HFF-Myc (cell line): ENCODE measurements around the gene CPNE4.

ENCODE experiments used
- DNase-seq: peaks from one replicate; pipeline ENCODE4 v3.0.0-alpha.2; 2011; ENCODE audit warnings: low read depth; ENCODE audit errors: extremely low read depth
- H3K4me3 ChIP-seq: replicated peaks from 2 replicates; pipeline ENCODE4 v1.5.1; 2011; ENCODE audit warnings: low read depth, mild to moderate bottlenecking, control low read depth, low read length
- CTCF ChIP-seq: IDR thresholded peaks from 2 replicates; pipeline ENCODE4 v1.5.1; 2012; ENCODE audit warnings: mild to moderate bottlenecking, low read depth, low read length, control low read depth; ENCODE audit errors: missing control alignments

The CPNE4 gene

GRCh38 chr3:131831608-131832007 is 203.2 kb downstream of the CPNE4 start:
- no peak overlapping the region for H3K4me3 ChIP-seq
- no peak for TF ChIP-seq CTCF
- DNase-seq, result no peak

GRCh38 chr3:131821191-131821762 is 213.5 kb downstream of the CPNE4 start:
- no peak for TF ChIP-seq CTCF
- no peak overlapping the region for H3K4me3 ChIP-seq
- no peak for DNase-seq

GRCh38 chr3:131819381-131820055 is 215.3 kb downstream of the CPNE4 start:
- no peak for TF ChIP-seq CTCF
- no peak for DNase-seq
- H3K4me3 ChIP-seq, result no peak overlapping the region

- H3K4me3 ChIP-seq, result no peak overlapping the region
Measured at GRCh38 chr3:131812433-131812832, 222.4 kb downstream of the CPNE4 start.

GRCh38 chr3:131811481-131811880 is 223.3 kb downstream of the CPNE4 start:
- H3K4me3 ChIP-seq, result no peak overlapping the region
- DNase-seq, result no peak
- no peak for TF ChIP-seq CTCF

More at GRCh38 chr3:131812433-131812832, 222.4 kb downstream of the CPNE4 start:
- no peak for DNase-seq
- TF ChIP-seq CTCF, result no peak

- H3K4me3 ChIP-seq, result no peak overlapping the region
- no peak for DNase-seq
- TF ChIP-seq CTCF, result no peak
Measured at GRCh38 chr3:131807822-131808221, 227.0 kb downstream of the CPNE4 start.
